PFSK-1 (cell line): ENCODE measurements around the gene CFAP61.

ENCODE experiments used
- FOXP2 ChIP-seq: optimal IDR thresholded peaks from 2 replicates; pipeline ENCODE3; 2011; ENCODE audit warnings: borderline replicate concordance, control low read depth, inconsistent platforms; ENCODE audit not compliant: insufficient read depth; ENCODE audit errors: extremely low read length, extremely low read depth
- POLR2AphosphoS5 ChIP-seq: IDR thresholded peaks from 2 replicates; pipeline ENCODE4 v1.6.1; 2012; ENCODE audit warnings: low read depth, mild to moderate bottlenecking, control low read depth, low read length, moderate library complexity
- SIN3A ChIP-seq: IDR thresholded peaks from 2 replicates; pipeline ENCODE4 v1.6.1; 2012; ENCODE audit warnings: mild to moderate bottlenecking, low read length, moderate library complexity, borderline replicate concordance; ENCODE audit not compliant: insufficient read depth
- TAF1 ChIP-seq: IDR thresholded peaks from 2 replicates; pipeline ENCODE4 v1.6.1; 2012; ENCODE audit warnings: low read length, control low read depth, borderline replicate concordance; ENCODE audit not compliant: insufficient read depth
- TF ChIP-seq, protein P1 (sequence below), 2 experiments: IDR thresholded peaks; 2 replicates each; pipeline versions ENCODE4 v1.6.1 to v1.8.0; 2011 to 2012; ENCODE audit warnings: low read depth in 2 of 2, low read length in 2 of 2, control low read depth in 1 of 2, inconsistent platforms in 1 of 2, mild to moderate bottlenecking in 1 of 2, moderate library complexity in 1 of 2; ENCODE audit not compliant: insufficient read depth in 1 of 2

The CFAP61 gene

GRCh38 chr20:20022498-20022897 lies 29.8 kb upstream of the CFAP61 start:
- TF ChIP-seq POLR2AphosphoS5 (no peak), FOXP2 (no peak), TAF1 (no peak), SIN3A (no peak)
- TF ChIP-seq, protein P1, sequence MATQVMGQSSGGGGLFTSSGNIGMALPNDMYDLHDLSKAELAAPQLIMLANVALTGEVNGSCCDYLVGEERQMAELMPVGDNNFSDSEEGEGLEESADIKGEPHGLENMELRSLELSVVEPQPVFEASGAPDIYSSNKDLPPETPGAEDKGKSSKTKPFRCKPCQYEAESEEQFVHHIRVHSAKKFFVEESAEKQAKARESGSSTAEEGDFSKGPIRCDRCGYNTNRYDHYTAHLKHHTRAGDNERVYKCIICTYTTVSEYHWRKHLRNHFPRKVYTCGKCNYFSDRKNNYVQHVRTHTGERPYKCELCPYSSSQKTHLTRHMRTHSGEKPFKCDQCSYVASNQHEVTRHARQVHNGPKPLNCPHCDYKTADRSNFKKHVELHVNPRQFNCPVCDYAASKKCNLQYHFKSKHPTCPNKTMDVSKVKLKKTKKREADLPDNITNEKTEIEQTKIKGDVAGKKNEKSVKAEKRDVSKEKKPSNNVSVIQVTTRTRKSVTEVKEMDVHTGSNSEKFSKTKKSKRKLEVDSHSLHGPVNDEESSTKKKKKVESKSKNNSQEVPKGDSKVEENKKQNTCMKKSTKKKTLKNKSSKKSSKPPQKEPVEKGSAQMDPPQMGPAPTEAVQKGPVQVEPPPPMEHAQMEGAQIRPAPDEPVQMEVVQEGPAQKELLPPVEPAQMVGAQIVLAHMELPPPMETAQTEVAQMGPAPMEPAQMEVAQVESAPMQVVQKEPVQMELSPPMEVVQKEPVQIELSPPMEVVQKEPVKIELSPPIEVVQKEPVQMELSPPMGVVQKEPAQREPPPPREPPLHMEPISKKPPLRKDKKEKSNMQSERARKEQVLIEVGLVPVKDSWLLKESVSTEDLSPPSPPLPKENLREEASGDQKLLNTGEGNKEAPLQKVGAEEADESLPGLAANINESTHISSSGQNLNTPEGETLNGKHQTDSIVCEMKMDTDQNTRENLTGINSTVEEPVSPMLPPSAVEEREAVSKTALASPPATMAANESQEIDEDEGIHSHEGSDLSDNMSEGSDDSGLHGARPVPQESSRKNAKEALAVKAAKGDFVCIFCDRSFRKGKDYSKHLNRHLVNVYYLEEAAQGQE (IDR thresholded peaks at IDR 0.05; ENCODE audit: insufficient read depth in 1 of 2, low read depth in 2 of 2, low read length in 2 of 2): no peak

GRCh38 chr20:20023395-20023794 lies 28.9 kb upstream of the CFAP61 start:
- no peak for TF ChIP-seq POLR2AphosphoS5
- TF ChIP-seq, protein P1 (IDR thresholded peaks at IDR 0.05; ENCODE audit: insufficient read depth in 1 of 2, low read depth in 2 of 2, low read length in 2 of 2): no peak
- no peak for TF ChIP-seq FOXP2
- no peak for TF ChIP-seq TAF1
- TF ChIP-seq SIN3A: no peak

DNA sequence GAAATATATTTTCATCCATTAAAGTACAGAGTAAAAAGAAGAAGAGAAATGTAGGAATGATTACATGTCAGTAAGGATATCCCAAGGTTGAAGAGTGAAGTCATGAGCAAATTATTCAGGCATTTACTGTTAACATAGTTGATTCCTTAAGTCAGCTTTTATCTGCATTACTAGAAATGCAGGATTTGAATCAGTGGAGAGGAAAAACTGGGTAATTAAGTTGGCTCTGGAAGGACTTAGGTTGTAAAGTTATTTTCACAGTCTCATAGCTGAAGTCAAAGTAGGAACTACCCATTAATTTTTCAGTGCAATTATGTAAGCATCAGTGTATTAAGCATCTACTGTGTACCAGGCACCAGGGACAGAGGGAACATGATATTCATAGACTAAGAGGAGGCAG lies 27.4 kb upstream of the CFAP61 start:
- TF ChIP-seq, protein P1 (IDR thresholded peaks at IDR 0.05; ENCODE audit: insufficient read depth in 1 of 2, low read depth in 2 of 2, low read length in 2 of 2): no peak
- TF ChIP-seq TAF1: no peak
- TF ChIP-seq SIN3A: no peak
- no peak for TF ChIP-seq FOXP2

- TF ChIP-seq TAF1 (no peak), POLR2AphosphoS5 (no peak), FOXP2 (no peak), SIN3A (no peak)
Measured at GRCh38 chr20:20027284-20027683, 25.0 kb upstream of the CFAP61 start.

- TF ChIP-seq TAF1 (no peak), POLR2AphosphoS5 (no peak; the same call in 1 of the 2 replicates), SIN3A (no peak)
- TF ChIP-seq, protein P1 (IDR thresholded peaks at IDR 0.05; ENCODE audit: insufficient read depth in 1 of 2, low read depth in 2 of 2, low read length in 2 of 2): no peak
Measured at GRCh38 chr20:20031790-20032189, 20.5 kb upstream of the CFAP61 start.
